HG03457 (cell line): Measurements from ENCODE around the gene MTCL1.

ENCODE experiments used
- ATAC-seq: cut with Tn5 transposase; IDR thresholded peaks from one replicate; pipeline ENCODE4 v1.9.1; 2021; ENCODE audit warnings: moderate number of reproducible peaks; ENCODE audit not compliant: unreplicated experiment

The MTCL1 gene

GRCh38 chr18:8686611-8687010, 18.7 kb upstream of the MTCL1 start:
- ATAC-seq = no peak

- no peak for ATAC-seq
Measured at GRCh38 chr18:8688216-8688800, 17.0 kb upstream of the MTCL1 start.

GRCh38 chr18:8688816-8689215, 16.5 kb upstream of the MTCL1 start:
- ATAC-seq = no peak

DNA sequence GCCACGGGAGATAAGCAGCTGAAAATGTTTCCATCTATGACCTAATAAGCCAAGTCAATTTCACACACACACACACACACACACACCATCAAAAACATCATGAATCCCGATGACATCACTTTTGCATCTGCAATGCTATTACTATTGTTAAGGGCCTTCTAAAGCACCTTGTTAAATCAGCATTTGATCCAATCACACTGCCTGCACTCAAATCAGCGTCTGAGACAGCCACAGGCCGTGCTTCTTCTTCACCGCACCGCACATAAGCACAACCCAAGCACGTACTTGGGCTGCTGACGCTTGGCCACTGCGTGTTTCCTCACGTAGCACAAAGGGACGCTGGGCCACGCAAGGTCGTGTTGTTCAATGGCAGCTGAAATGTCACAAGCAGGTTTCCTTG, 15.8 kb upstream of the MTCL1 start:
- no peak for ATAC-seq

DNA sequence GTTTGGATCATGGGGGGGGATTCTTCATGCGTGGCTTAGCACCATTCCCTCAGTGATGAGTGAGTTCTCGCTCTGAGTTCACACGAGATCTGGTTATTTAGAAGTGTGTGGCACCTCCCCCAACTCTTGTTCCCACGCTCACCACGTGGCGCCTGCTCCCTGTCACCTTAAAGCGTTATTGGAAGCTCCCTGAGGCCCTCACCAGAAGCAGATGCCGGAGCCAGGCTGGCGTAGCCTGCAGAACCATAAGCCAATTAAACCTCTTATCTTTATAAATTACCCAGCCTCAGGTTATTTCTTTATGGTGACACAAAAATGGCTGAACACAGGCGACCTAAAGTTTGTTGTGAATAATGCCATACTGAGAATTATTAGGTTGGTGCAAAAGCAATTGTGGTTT, 10.5 kb upstream of the MTCL1 start:
- no peak for ATAC-seq

- ATAC-seq = no peak
Measured at GRCh38 chr18:8695932-8696517, 9.3 kb upstream of the MTCL1 start.

DNA sequence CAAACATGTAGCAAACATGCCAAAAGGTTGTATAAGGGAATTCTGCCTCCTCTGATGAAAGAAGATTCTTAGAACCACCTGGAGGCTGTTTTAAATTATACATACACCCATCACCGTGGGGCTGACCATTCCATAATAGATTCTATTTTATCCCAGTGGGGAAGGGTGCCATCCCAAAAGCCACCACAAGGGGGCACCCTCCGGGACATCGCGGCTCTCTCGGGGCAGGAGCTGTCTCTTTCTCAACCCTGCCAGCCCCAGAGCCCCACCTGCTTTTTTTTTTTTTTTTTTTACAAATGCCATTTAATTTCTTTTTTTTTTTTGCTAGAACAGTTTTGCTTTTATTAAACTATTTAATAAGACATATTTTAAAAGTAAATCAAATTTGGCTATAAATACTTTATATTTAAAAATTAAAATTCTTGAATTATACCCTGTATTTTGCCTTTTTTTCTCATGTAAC, 8.6 kb upstream of the MTCL1 start:
- ATAC-seq = no peak

DNA sequence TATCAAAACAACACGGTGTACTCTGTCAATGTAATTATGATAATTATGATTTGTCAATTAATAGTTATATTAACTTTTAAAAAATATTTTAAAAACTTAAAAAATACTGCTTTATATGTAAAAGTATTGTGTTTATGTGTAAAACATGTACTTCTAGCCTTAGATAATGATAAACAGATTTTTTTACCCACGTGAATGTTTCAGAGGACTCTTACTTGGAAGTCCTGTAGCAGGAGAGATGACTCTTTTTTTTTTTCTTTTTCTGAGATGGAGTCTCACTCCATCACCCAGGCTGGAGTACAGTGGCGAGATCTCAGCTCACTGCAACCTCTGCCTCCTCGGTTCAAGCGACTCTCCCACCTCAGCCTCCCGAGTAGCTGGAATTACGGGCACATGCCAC, 6.2 kb upstream of the MTCL1 start:
- ATAC-seq = no peak

GRCh38 chr18:8699948-8700347, 5.4 kb upstream of the MTCL1 start:
- no peak for ATAC-seq

DNA sequence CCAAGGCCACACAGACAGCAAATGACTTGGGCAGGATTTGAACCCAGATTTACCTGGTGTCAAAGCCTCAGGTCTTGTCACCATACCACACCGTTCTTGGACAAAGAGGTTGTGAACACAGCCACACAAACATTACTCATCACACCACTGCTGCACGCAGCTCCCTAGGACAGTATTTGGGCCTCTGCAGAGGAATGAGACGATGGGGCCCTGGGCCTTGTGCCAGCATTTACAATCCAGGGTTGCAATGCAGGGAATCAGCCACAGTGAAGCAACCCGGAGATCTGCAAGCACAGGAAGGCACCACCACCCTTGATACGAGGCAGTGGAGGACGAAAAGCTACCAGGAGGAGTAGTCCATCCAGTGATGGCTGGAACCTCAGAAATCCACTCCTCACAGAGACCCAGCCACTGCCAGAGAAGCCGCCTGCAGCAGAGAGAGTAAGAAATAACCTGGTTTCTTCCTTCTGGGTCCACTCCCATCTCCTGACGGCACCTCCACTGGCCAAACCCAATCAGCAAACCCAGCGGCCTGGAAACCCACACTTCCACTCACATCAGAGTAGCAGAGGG, 3.7 kb upstream of the MTCL1 start:
- no peak for ATAC-seq

GRCh38 chr18:8702668-8703067, 2.7 kb upstream of the MTCL1 start:
- ATAC-seq = no peak

- ATAC-seq = no peak
Measured at GRCh38 chr18:8703092-8703709, 2.2 kb upstream of the MTCL1 start.

DNA sequence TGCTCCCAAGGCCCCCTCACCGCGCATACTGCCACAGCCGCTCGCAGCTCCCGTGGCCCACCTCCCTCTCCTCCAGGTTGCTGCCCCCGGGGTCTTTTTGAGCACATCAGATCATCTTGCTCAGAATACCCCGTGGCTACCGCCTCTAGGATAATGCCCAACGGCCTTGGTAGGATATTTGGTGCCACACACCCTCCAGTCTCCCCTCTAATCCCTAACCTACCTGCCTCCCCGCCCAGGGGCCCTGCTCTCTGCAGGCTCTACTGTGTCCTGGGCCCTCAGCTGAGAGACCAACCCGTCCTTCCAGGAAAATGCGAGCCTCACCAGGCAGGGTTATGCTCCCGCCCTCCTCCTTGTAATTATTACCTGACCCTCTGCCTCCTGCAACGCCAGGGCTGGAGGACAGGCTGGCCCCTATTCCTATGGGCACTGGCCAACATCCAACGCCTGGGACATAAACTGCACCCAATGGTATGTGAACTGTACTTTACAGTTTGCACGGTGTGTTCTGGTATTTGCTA, 1.5 kb upstream of the MTCL1 start:
- ATAC-seq = no peak

DNA sequence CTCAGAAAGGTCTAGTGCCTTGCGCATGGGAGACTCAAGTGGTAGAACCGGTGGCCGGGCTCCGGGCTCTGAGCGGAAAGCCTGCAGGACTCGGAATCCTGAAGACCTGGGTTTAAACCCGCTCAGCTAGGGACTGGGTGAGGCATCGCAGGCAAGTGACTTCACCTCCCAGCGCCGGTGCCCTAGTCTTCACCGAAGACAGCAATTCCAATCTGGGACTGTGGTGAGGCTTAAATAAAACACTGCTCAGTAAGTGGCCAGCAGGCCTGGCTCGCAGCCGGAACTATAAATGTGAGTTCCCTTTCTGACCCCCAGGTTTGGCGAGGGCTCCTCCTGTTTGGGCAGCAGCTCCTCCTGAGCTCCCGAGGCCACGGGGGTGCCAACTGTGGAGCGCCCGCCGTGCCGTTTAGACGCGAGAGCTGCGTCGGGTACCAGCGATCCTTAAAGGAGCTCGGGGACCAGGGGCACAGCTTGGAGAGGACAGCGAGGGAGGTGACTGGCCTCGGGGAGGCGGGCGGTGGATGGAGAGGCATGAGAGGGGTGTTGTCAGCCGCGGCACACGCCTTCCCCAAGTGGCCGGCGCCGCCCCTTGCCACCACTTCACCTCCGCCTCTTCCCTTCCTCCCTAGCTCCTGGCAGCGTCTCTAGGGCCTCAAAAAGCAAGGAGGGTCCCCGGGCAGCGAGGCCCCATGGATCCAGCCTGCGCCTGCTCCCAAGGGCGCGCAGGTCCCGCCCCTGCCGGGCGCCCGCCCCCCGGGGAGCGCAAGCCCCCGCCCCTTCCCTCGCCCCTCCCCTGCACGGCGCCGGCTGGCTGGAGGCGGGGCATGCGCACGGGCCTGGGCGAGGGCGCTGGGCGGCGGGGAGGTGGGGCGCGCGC, 757 bp upstream of the MTCL1 start:
- ATAC-seq = peak; percentile 77

DNA sequence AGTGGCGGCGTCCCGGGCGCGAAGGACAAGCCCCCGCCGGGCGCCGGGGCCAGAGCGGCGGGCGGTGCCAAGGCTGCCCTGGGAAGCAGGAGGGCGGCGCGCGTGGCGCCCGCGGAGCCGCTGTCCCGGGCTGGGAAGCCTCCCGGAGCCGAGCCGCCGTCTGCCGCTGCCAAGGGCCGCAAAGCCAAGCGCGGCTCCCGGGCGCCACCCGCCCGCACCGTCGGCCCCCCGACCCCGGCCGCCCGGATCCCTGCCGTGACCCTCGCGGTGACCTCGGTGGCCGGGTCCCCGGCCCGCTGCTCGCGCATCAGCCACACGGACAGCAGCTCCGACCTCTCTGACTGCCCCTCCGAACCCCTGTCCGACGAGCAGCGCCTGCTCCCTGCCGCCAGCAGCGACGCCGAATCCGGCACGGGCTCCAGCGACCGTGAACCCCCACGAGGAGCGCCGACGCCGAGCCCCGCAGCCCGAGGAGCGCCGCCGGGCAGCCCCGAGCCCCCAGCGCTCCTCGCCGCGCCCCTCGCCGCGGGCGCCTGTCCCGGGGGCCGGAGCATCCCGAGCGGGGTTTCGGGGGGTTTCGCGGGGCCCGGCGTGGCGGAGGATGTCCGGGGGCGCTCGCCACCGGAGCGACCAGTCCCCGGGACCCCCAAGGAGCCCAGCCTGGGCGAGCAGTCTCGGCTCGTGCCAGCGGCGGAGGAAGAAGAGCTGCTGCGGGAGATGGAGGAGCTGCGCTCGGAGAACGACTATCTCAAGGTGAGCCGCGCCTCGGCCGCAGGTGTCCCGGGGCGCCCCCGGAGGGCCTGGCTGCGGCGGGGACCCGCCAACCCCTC, 820 bp downstream of the MTCL1 start:
- ATAC-seq = no peak

DNA sequence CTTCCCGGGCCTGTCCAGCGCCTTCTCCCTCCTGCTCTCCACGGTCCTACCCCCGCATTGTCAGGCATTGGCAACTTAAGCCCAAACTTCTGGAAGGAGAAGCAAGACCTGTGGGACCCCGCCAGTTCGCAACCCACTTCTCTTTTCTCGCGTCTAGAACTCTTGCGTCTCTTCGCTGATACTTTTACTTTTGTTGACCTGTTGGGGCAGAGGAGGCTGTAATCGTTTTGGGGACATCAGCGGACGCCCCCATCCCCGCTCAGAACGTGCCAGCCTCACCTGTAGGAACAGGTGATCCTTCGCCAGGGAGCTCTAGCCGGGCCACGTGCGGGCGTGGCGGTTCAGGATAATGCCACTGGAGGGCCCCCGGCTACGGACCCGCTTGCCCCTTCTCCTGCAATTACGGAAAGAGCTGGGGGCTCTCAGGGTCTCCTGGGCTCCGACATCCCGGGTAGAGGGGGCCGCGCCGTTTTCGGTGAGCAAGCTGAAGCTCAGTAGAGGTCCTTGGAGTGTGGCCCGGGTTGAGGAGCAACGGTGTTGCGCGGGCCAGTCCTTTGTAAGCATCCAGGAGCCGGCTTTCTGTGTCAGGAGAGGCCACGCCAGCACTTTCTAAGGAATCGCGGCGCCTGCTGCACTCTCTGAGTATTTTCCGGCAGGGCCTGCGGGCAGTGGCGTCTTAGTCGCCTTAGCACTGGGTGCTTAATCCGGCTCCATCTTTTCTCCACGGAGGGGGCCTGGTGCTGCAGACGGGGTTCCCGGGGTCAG, 1.6 kb downstream of the MTCL1 start:
- ATAC-seq = no peak

DNA sequence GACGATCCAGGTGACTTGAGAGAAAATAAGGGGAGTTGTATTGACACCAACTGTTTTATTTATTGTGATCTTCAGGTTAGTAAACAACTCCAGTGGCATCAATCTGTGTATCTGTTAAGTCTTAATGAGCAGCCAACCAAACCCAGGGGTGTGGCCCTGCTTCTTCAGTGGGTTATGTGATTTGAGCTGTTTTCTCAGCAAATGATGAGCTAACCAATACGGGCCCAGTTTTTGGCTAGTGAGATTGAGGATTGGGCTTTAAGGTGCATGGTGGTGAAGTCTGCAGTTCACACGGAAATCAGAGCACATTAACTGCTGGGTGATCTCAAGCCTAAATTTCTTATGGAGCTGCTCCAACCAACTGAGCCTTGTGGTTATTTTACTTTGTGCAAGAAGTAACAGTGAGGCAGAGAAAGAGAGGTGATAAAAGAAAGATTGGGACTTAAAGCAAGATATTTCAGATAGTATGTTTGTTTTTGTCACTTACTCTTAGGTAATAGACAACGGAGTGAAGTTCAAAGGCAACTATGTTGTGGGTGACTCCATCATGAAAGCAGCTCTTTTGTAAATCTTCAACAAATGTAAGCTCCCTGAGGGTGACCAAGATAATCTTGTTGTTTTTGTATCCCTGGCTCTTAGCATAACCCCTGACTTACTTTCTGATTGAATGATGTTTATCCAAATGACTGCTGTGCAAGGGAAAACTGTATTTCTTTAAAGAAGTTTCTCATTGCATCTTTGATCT, 2.4 kb downstream of the MTCL1 start:
- no peak for ATAC-seq

DNA sequence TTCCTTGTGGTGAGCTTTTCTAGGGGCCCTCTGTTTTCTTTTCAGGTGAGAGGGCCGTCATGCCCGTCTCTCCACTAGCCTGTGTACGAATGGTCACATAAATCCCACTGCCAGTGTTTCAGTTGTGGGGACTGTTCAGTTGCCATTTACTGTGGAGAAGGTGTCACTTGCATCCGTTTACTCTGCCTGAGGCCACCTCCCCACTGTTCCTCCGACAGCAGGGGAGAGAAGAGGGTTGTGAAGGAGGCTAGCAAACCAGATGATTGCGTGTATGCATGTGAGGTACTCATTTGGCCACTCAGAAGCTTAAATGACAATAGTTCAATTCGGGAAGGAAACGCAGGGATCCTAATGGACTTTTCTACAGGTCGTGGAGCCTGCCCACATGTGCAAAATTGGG, 3.3 kb downstream of the MTCL1 start:
- ATAC-seq = no peak
